HG03354 (cell line): ENCODE measurements around the gene MS4A3.
A peak's percentile ranks its signal among the peaks of the same experiment; 100 is the strongest.
"Not testable (repeated sequence)": the region's sequence is repeated elsewhere in the genome, so short reads cannot be mapped to it uniquely, and the experiment has no call there.

Experiments used
- ATAC-seq: cut with Tn5 transposase; IDR thresholded peaks from one replicate; pipeline ENCODE4 v1.9.1; 2021; ENCODE audit warnings: mild to moderate bottlenecking; ENCODE audit not compliant: unreplicated experiment, poor library complexity, severe bottlenecking

MS4A3 gene

GRCh38 chr11:60087239-60087638 lies 30.8 kb downstream of the MS4A3 start:
- no peak for ATAC-seq

DNA sequence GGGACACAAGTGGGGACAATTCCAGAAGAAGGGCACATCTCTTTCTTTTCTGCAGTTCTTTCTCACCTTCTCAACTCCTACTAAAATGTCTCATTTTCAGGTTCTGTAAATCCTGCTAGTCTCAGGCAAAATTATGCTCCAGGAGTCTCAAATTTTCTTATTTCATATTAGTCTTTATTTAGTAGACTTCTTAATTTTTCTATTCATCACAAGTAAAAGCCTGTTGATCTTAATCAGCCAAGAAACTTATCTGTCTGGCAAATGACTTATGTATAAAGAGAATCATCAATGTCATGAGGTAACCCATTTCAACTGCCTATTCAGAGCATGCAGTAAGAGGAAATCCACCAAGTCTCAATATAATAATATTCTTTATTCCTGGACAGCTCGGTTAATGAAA lies 31.9 kb downstream of the MS4A3 start, which contains the start of gene MS4A2:
MS4A2 (plus strand) TSS at position 301 of the 400 bp plus-strand sequence. CDS start 102 bp downstream, outside the sequence.
- ATAC-seq = no peak

- no peak for ATAC-seq
Measured at GRCh38 chr11:60095477-60096120, 39.1 kb downstream of the MS4A3 start.

DNA sequence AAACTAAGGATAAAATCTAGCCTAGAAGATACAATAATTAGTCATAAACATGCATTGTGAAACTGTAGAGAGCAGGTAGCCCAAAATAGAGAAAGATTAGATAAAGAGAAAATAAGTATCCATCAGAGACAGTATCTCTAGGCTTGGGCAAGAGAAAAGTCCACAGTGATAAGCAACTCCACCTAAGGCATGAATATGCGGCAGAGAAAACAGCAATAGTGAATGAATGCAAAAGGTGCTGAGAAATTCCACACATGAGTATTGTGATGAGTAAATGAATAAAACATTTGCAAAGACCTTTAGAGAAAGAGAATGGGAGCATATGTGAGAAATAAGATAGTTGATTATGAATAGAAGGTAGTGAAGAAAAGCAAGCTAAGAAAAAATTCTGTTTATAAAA lies 40.7 kb downstream of the MS4A3 start:
- ATAC-seq = no peak

DNA sequence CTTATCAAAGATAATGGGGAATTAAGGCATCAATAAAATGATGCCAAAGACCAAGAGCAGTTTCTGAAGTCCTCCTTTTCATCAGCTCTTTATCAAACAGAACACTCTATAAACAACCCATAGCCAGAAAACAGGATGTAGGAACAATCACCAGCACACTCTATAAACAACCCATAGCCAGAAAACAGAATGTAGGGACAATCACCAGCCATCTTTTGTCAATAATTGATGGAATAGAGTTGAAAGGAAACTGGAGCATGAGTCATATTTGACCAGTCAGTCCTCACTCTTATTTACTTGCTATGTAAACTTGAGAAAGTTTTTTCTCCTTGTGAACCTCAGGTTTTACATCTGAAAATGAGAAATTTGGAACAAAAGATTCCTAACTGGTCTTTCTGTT lies 42.0 kb downstream of the MS4A3 start:
- peak; percentile 96 for ATAC-seq

- no peak for ATAC-seq
Measured at GRCh38 chr11:60100516-60100915, 44.1 kb downstream of the MS4A3 start.

DNA sequence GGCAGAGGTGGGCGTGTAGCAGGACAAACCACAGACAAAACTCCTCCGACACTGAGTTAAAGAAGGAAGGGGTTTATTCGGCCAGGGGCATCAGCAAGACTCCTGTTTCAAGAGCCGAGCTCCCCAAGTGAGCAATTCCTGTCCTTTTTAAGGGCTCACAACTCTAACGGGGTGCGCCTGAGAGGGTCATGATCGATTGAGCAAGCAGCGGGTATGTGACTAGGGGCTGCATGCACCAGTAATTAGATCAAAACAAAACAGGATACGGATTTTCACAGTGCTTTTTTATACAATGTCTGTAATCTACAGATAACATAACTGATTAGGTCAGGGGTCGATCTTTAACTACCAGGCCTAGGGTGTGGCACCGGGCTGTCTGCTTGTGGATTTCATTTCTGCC lies 44.9 kb downstream of the MS4A3 start:
- not testable (repeated sequence) for ATAC-seq

- not testable (repeated sequence) for ATAC-seq
Measured at GRCh38 chr11:60104471-60105115, 48.1 kb downstream of the MS4A3 start.

- ATAC-seq = not testable (repeated sequence)
Measured at GRCh38 chr11:60108631-60109030, 52.2 kb downstream of the MS4A3 start.

DNA sequence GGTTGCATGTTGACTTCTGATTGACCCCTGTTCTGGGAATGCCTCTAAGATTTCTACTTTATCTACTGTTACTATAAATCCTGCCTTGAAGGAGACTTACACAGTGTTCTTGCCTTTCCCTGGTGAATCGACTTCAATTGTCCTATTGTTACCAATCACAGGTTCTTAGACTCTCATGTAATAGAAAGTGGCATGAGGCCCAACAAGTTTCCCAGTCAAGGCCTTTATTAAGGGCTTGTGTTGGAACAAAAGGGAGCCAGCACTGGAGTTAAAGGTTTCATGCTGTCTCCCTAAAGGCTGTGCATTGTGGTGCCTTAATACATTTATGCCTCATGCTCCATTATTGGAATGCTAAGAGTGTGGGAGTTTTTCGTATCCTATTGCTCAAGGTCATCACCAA lies 55.3 kb downstream of the MS4A3 start:
- no peak for ATAC-seq

DNA sequence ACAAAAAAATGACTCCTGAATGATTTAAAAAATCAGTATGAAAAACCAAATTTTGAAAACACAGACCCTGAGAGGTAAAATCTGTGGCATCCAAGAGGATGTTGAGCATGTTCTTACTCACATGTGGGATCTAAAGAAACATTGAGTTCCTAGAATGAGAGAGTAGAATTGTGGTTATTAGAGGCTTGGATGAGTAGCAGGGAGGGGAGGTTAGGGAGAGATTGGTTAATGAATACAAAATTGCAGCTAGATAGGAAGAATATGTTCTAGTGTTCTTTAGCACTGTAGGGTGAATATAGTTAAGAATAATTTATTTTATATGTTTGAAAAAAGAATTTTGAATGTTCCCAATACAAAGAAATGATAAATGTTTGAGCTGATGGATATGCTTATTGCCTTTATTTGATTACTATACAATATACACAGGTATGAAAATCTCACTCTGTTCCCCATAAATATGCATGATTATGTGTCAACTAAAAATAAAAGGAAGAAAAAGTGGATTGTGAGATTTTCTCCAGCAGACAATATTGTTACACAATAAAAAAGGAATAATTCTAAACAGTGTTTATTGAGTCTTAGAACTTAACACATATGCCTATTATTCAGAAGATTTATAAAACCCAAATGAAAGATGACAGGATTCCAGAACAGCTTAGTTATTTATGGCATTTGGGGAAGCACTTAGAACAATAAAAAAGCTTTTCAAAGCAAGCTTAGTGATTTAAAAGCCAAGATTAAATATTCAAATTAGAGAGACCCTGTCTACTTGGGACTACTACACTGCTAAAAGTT lies 60.7 kb downstream of the MS4A3 start:
- no peak for ATAC-seq

- no peak for ATAC-seq
Measured at GRCh38 chr11:60118338-60118737, 61.9 kb downstream of the MS4A3 start.

DNA sequence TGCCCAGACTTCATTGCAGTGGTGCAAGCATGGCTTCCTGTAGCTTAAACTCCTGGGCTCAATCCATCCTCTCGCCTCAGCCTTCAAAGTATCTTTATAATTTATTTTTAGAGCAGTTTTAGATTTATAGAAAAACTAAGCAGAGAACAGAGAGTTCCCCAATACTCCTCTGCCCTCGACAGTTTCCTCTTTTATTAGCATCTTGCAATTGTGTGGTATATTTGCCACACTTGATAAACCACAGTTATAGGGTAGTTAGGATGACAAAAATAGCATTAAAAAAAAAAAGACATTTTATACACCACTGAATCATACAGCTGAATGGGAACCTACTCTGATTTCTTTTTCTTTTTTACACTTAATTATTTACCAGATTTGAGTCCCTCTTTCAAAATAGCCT lies 63.2 kb downstream of the MS4A3 start:
- no peak for ATAC-seq
